Panc1 (cell line): ENCODE data around the gene WRNIP1. TPM values are rescaled to one million over a fixed set of nuclear protein-coding genes. Genes with fewer than 3 reads are reported as not detected.

Experiments used
- ATAC-seq: fragments of 200-7000 bp; cut with Tn5 transposase; 2 replicates; pipeline ENCODE4 v1.9.1; 2020; ENCODE audit warnings: mild to moderate bottlenecking, moderate library complexity
- BruUV-seq: library from RNA; stranded (reverse); fragments of 400-500 nt; replicated peaks from 2 replicates; lab custom pipeline; 2021; lab: Mats Ljungman, UMichigan
- CTCF ChIA-PET: fragments of 300-600 bp; sonication (Branson Sonifier 250); formaldehyde crosslinking; loops from one replicate; lab custom pipeline; 2022; ENCODE audit warnings: antibody characterized with exemption; lab: Charles Lee
- POLR2A ChIA-PET: fragments of 300-600 bp; sonication (Branson Sonifier 250); formaldehyde crosslinking; loops from one replicate; lab custom pipeline; 2022; ENCODE audit warnings: antibody characterized with exemption; lab: Charles Lee
- DNase-seq: peaks from one replicate; pipeline ENCODE4 v3.0.0-alpha.2; 2010; ENCODE audit warnings: low read depth, low spot score
- H3K27ac ChIP-seq: 2 replicates; pipeline ENCODE4 v1.5.1; 2011; ENCODE audit warnings: mild to moderate bottlenecking, low read length, inconsistent platforms
- H3K27me3 ChIP-seq: fragments of 200-500 bp; sonication (Bioruptor generic); 2 replicates; pipeline ENCODE4 v1.6.0; 2014; ENCODE audit warnings: low read length, inconsistent platforms; ENCODE audit not compliant: control insufficient read depth, insufficient read depth
- H3K36me3 ChIP-seq: fragments of 200-500 bp; sonication (Bioruptor generic); 2 replicates; pipeline ENCODE4 v1.5.1; 2014; ENCODE audit warnings: inconsistent platforms, mild to moderate bottlenecking, low read length, moderate library complexity; ENCODE audit not compliant: control insufficient read depth, insufficient read depth
- H3K4me1 ChIP-seq: 2 replicates; pipeline ENCODE4 v1.5.1; 2011; ENCODE audit warnings: inconsistent platforms, mild to moderate bottlenecking, low read length, moderate library complexity; ENCODE audit not compliant: control insufficient read depth, insufficient read depth
- H3K4me3 ChIP-seq, 2 experiments: 2 replicates each; pipeline ENCODE4 v1.5.1; 2011 to 2012; ENCODE audit warnings: low read depth in 2 of 2, low read length in 2 of 2, mild to moderate bottlenecking in 2 of 2, inconsistent platforms in 1 of 2, moderate library complexity in 1 of 2
- H3K9me3 ChIP-seq: fragments of 200-500 bp; sonication (Bioruptor generic); 2 replicates; pipeline ENCODE4 v1.5.1; 2014; ENCODE audit warnings: low read depth, mild to moderate bottlenecking, inconsistent platforms, low read length, moderate library complexity; ENCODE audit not compliant: control insufficient read depth, insufficient read depth
- CTCF ChIP-seq: fragments of 450-650 bp; IDR thresholded peaks from 2 replicates; pipeline ENCODE4 v1.5.1; 2017; ENCODE audit warnings: mild to moderate bottlenecking
- POLR2AphosphoS5 ChIP-seq: IDR thresholded peaks from 2 replicates; pipeline ENCODE4 v1.6.1; 2012; ENCODE audit warnings: mild to moderate bottlenecking, low read depth, low read length, moderate library complexity
- SIN3A ChIP-seq: IDR thresholded peaks from 2 replicates; pipeline ENCODE4 v1.6.1; 2012; ENCODE audit warnings: low read depth, mild to moderate bottlenecking, low read length, moderate library complexity, borderline replicate concordance; ENCODE audit not compliant: insufficient read depth
- TCF7L2 ChIP-seq: IDR thresholded peaks from 2 replicates; pipeline ENCODE4 v1.6.1; 2011; ENCODE audit warnings: mild to moderate bottlenecking, low read depth, low read length, inconsistent platforms
- in situ Hi-C: cut with HindIII; loops from 2 replicates; pipeline ENCODE4 v1.10.0; 2016; ENCODE audit warnings: low sequenced_read_pairs, low pct_unique_long_range_greater_than_20kb
- intact Hi-C: fragments of 100-400 bp; cut with micrococcal nuclease; formaldehyde crosslinking; loops from one replicate; pipeline ENCODE4 v1.10.0; 2022; ENCODE audit not compliant: unreplicated experiment
- total RNA-seq: library from RNA; stranded (reverse); gene quantifications from one replicate; pipeline ENCODE4 v1.2.1, GENCODE V29; 2021; ENCODE audit not compliant: unreplicated experiment
- TF ChIP-seq, protein P1 (sequence below), 2 experiments: IDR thresholded peaks; 2 replicates each; pipeline ENCODE4 v1.6.1; 2011 to 2012; ENCODE audit warnings: low read depth in 2 of 2, control low read depth in 1 of 2, low read length in 1 of 2, mild to moderate bottlenecking in 1 of 2, moderate library complexity in 1 of 2; ENCODE audit not compliant: insufficient read depth in 1 of 2

The WRNIP1 gene
- total RNA-seq, 1 experiment from 2014 or later, result 69.1 TPM

DNA sequence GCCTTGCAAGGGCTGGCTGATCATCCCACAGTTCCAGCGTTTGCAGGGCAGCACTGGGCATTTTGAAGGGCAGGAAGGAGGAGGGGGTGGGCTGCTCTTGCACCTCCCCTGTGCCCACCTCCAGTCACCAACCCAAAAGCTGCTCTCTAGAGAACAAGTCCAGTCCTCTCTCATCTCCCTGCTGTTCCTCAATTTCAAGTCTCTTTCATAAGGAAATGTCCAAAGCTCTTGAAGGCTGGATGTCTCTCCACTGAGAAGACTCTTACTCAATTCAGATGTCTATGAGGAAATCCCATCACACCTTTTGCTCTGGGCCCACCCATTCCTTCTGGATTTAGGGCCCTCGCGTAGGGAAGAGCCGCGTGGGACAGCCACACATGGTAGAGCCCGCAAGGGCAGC, 31.7 kb downstream of the WRNIP1 start:
- DNase-seq, result no peak
- H3K27ac ChIP-seq, result no peak overlapping the region; the same call in 1 of the 2 replicates
- H3K4me3 ChIP-seq, result no peak overlapping the region
- ChIA-PET POLR2A (no interaction called here), CTCF (no interaction called here)
- H3K27me3 ChIP-seq, result no peaks in the 10 kb centered on the region
- ATAC-seq, result no peak
- intact Hi-C loops, result no loop called here
- BruUV-seq, result no TSS peak
- in situ Hi-C loops, result no loop called here
- peaks cover 4% of the 10 kb centered on the region; the same call in 1 of the 2 replicates for H3K4me1 ChIP-seq
- TF ChIP-seq CTCF (no peak), TCF7L2 (no peak), SIN3A (no peak), POLR2AphosphoS5 (no peak)
- TF ChIP-seq, protein P1, sequence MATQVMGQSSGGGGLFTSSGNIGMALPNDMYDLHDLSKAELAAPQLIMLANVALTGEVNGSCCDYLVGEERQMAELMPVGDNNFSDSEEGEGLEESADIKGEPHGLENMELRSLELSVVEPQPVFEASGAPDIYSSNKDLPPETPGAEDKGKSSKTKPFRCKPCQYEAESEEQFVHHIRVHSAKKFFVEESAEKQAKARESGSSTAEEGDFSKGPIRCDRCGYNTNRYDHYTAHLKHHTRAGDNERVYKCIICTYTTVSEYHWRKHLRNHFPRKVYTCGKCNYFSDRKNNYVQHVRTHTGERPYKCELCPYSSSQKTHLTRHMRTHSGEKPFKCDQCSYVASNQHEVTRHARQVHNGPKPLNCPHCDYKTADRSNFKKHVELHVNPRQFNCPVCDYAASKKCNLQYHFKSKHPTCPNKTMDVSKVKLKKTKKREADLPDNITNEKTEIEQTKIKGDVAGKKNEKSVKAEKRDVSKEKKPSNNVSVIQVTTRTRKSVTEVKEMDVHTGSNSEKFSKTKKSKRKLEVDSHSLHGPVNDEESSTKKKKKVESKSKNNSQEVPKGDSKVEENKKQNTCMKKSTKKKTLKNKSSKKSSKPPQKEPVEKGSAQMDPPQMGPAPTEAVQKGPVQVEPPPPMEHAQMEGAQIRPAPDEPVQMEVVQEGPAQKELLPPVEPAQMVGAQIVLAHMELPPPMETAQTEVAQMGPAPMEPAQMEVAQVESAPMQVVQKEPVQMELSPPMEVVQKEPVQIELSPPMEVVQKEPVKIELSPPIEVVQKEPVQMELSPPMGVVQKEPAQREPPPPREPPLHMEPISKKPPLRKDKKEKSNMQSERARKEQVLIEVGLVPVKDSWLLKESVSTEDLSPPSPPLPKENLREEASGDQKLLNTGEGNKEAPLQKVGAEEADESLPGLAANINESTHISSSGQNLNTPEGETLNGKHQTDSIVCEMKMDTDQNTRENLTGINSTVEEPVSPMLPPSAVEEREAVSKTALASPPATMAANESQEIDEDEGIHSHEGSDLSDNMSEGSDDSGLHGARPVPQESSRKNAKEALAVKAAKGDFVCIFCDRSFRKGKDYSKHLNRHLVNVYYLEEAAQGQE (IDR thresholded peaks at IDR 0.05; ENCODE audit: insufficient read depth in 1 of 2, low read depth in 2 of 2, low read length in 1 of 2), result no peak
- H3K9me3 ChIP-seq, result no peaks in the 10 kb centered on the region
- no peaks in the 10 kb centered on the region for H3K36me3 ChIP-seq

GRCh38 chr6:2797564-2798031, 32.4 kb downstream of the WRNIP1 start:
- in situ Hi-C loops, result no loop called here
- no peaks in the 10 kb centered on the region for H3K27me3 ChIP-seq
- CTCF ChIA-PET, result no interaction called here
- H3K36me3 ChIP-seq, result no peaks in the 10 kb centered on the region
- no peak overlapping the region for H3K4me3 ChIP-seq
- TF ChIP-seq POLR2AphosphoS5, result no peak
- TF ChIP-seq, protein P1 (IDR thresholded peaks at IDR 0.05; ENCODE audit: insufficient read depth in 1 of 2, low read depth in 2 of 2, low read length in 1 of 2), result no peak
- no peak for TF ChIP-seq CTCF
- no peak for TF ChIP-seq TCF7L2
- peak overlapping the region; percentile 39; the same call in 1 of the 2 replicates for H3K27ac ChIP-seq
- no peak for DNase-seq
- intact Hi-C loops, result no loop called here
- POLR2A ChIA-PET, result no interaction called here
- no peaks in the 10 kb centered on the region for H3K9me3 ChIP-seq
- peak; percentile 47 for ATAC-seq
- no TSS peak for BruUV-seq
- peaks cover 4% of the 10 kb centered on the region; the same call in 1 of the 2 replicates for H3K4me1 ChIP-seq
